Fibroblast of skin of left biceps (primary cell): ENCODE measurements around the gene RUNX1.

Source experiments
- DNase-seq, 2 experiments: peaks; one replicate each; pipeline ENCODE4 v3.0.0-alpha.2; 2013; ENCODE audit warnings: low read depth in 2 of 2

RUNX1 gene

DNA sequence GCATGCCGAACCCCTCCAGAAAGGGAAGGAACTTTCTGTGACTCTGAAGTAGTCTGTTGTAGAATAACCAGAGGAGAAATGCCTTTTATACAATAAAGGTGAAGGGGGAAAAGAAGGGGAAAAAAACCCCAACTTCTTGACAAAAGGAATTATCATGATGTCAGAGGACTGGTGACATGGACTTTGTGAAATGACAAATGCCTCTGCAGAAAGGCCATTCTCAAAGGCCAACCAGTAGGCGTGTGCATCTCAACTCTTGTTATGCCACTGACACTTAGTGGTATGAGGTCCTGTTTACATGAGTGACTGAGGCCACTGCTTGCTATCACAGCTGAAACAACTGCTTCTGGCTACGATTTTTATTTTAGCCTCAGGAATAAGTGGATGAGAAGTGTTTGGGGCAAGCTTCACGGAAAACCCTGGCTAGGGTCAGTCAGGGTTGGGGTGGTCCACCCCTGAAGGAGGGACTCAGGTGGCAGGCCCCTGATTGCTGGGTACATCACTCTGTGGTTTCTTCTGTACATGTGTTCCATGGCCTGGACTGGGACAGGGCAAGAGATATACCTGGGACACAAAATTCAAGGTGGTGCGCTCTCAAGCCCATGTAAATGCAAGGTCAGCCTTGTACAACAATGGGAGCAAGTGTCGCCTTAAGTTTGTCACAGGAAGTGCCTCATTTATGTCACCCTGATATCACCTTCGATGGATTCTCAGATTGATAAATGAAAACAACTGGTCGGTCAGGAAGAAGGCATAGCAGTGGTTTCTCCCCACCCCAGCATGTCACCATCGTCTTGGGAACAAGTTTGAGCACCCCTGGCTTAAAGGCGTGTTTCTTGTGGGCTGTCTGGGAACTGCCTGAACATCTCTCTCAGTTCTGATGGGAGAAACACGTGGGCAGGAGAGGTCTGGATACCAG lies 12.4 kb downstream of the RUNX1 start:
- no peak for DNase-seq

- DNase-seq = no peak
Measured at GRCh38 chr21:35035581-35035980, 13.5 kb downstream of the RUNX1 start.

GRCh38 chr21:35035116-35035515 lies 14.0 kb downstream of the RUNX1 start:
- no peak for DNase-seq

GRCh38 chr21:35034203-35034926 lies 14.7 kb downstream of the RUNX1 start:
- DNase-seq = no peak

DNA sequence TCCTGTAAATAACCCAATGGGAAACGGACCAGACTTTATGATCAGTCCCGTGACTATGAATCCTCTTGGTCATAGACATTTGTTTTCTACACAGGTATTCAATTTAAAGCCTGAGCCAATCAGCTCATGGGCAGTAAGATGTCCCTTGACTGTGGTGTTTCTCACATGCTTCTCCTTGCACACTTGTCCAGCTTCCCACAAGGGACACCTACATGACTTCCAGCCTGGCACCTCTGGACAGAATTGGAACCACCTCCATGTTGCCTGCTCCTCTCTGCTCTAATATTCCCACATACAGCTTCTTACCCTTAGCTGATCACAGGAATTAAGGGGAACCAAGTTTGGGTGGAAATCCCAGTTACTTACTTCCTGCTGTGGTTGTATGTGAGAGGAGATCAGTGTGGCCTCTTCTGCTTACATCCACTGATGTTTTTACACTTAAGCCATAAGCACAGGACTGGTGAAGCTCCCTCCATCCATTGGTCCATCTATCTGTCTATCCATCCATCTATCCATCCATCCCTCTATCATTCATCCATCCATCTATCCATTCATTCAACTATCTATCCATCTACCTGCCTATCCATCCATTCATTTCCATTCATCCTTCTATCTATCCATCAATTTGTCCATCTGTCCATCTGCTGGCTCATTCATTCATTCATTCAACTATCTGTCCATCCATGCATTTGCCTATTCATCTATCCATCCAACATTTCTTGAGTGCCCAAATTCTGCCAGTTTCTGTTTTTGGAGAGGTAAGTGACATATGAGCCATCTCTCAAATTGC lies 16.4 kb downstream of the RUNX1 start:
- no peak for DNase-seq

DNA sequence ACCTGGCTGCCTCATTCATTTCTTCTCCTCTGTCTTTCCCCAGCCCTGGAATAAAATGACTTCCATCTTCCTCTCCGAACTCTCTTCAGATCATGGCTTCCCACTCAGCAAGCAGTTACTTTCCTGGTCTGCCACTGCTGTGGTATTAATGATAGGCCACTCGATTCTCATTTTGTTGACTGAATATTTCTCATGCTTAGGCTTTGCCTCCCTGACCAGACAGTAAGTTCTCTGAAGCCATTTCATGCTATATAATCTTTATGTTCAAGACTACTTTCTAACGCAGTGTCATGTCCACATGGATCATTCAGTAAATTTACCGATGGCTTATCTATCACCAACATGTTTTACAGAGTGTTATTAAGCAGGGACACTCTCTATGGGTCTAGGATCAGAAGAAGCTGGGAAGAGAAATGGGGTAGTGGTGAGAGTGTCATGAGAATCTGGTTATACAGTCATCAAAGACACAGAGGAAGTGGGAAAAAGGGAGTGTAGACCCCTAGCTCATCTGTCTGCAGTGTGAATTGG lies 20.6 kb downstream of the RUNX1 start:
- no peak for DNase-seq

DNA sequence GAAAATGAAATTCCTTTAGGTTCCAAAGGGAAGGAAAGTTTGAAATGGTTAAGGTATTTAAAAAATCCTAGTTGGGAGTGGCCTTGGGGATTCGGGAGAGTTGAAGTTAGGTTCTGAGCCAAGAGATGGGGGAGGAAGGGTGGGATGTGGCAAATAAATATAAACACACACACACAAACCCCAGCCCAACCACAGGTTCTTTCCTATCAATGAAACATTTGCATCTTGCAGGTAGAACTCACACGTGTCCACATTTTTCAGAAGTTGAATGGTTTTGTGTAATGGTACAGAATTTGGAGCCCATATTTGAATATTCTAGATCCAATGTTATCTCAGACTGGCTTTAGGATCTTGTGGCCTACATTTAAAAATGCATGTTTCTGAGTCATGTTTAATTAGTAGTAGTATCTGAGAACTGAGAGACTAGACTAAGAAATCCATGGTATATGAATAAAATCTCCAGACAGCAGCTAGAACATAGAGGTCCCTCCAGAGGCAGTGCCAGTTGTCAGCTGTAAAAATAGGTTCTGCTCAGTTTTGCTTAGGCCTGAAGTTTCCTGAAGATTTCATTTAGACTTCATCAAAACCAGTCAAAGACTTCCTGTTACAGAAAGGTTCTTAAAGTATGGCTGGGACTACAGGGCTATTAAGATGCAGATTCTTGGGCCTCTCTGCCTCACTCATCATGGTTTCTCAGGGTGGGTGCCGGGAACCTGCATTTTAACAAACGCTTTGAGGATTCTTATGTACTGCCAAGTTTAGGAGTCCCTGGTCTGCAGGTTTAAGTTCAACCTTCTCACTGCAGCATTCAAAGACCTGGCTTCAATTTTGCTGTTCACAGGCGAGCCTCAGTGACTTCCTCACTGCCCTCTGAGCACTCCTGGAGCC lies 21.3 kb downstream of the RUNX1 start:
- DNase-seq = no peak

DNA sequence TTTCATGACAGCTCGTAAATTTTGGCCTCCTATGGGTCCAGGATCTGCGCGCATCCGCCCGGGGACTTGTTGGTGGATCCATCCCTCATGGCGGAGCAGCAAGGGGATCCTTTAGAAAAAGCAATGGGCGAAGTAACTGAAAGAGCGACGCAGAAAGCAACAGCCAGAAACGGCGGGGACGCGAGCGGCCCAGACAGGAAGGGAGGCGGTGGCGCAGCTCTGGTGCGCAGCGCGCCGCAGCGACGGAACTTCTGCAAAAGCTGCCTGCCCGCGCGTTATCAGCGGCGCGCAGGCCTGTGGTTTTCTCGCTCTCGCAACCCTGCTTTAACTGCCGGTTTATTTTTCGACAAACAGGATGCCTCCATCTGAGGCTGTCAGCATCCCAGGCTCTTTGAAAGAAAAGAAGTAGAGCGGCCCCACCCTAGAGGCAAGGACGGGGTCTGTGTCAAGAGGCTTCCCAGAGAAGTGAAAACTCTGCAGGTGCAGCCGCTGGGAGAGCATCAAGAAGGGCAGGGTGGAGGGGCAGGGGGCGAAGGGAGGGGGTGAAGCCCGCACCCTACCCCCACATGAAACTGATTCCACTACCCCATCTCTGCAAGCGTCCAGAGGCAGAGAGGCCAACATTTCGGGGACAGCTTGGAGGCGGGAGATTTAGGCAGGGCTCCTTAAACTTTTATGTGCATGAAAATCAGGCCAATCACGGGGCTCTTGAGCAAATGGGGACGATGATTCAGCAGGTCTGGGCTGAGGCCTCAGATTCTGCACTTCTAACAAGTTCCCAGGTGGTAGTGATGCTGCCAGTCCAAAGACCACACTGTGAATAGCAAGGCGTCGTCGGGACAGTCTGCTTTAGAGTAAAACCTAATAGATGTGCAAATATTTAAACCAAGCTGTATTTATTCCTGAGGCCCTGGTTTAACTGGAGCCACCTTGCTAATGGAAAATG lies 22.2 kb downstream of the RUNX1 start:
- no peak for DNase-seq

GRCh38 chr21:35026153-35026500 lies 23.0 kb downstream of the RUNX1 start:
- no peak for DNase-seq

DNA sequence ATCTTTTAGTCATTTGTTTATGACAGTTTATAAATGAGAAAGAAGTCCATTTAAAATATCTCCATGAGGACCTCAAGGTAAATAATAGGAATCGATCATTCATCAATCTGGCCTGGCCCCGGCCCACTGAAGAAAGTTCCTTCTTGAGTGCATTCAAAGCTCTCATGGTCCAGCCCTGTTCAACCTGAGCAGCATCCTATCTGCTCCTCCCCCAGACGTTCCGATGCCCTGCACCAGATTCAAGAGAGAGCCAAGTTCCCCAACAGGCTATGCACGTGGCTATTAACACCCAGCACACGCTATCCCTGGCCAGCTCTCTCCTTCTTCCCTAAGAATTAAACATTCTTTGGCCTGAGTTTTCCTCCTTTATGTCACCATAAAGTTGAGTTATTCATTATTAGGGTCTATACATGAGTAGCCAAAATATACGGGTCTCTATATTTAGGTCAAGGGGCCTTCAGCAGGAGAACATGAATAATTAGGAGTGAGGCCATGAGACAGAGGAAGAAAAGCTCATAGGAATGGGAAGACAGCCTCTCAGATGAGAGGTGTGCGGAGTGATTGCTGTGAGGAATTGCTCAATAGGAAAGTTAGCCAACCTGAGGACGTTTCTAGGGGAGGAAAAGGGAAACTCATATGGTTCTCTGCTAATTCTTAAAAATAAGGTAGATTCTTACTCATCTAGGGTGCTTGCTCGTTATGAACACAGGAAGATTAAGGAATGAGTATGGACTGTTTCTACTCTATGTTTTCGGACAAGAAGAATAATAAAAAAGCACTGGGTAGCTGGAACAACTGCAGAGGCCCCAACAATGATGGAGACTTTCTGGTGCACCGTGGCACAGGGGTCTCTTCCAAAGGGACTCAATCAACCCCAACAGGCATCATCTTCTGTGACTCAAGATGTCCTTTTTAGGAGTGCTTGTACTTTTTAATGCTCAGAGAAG lies 23.6 kb downstream of the RUNX1 start:
- no peak for DNase-seq

GRCh38 chr21:35024513-35024912 lies 24.6 kb downstream of the RUNX1 start:
- no peak for DNase-seq

DNA sequence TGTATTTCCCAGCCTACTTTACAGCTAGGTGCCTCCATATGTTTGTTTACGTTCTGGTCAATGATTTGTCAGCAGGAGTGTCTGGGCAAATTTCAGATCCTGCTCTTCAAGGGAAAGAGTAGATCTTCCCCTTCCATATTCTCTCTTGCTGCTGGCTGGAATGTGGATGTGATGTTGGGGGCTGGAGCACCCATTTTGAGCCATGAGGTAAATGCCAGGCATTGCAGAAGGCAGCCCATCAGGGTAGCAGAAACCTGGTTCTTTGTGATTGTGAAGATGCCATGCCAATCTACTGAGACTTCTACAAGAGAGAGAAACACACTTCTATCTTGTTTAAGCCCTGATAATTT lies 25.1 kb downstream of the RUNX1 start:
- no peak for DNase-seq

- DNase-seq = no peak
Measured at GRCh38 chr21:35023396-35024070, 25.6 kb downstream of the RUNX1 start.

DNA sequence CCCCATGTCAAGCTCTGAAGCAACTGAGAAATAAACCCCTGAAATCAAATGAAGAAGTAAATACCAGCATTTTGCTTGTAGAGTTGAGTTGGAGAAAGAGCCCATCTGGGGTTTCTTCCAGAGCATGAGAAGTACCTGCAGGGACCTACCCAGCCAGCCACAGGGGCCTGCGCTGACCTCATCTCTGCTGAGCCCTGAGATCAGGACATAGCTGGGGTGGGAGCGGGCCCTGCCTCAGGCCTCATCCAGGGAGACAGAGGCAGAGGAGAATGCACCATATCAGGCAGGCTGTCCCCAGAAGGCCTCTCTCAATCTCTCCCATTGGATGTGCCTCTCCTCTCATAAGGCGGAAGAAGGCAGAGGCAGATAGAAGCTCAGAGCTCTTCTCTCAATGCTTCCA lies 27.6 kb downstream of the RUNX1 start:
- DNase-seq = no peak

DNA sequence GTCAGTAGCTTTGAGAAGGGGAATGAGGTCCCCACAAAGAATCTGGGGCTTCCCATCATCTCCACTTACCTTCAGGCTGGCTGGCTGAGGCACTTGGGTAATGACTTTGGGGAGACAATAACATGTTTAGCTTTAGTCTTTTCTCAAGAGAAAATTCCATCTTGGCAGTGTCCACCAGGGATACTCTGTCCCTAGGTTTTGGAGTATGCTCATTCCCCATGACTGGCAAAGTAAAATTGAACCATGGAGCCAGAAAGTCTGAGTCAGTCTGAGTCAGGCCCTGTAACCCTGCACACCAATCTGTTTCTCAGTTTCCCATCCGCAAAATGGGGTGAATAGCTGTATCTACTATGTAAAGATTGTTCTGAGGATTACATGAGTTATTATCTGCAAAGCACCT lies 28.2 kb downstream of the RUNX1 start:
- DNase-seq = no peak

GRCh38 chr21:35020436-35020835 lies 28.7 kb downstream of the RUNX1 start:
- no peak for DNase-seq

DNA sequence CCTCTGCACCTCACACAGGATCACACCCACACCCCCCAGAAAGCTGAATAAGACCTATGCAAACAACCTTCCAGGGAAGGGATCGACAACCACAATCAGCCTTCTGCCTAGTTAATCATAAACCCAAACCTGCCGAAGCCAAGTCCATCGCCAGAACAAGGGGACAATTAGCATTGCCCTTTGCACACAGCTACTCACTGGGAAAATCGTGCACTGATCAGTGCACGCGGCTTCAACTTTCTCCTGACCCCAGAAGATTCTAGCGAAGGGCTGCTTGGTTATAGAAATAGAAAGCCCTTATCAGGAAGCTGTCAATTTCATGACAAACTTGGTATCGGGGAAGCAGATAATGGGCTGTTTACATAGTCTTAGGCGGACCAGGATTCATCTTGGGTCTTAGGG lies 29.5 kb downstream of the RUNX1 start:
- DNase-seq = no peak

GRCh38 chr21:35017256-35017655 lies 31.8 kb downstream of the RUNX1 start:
- DNase-seq = no peak
